HG03025 (cell line): ENCODE measurements around the gene LAPTM4A.

Experiments used
- ATAC-seq: cut with Tn5 transposase; IDR thresholded peaks from one replicate; pipeline ENCODE4 v1.9.1; 2021; ENCODE audit warnings: mild to moderate bottlenecking, moderate library complexity; ENCODE audit not compliant: unreplicated experiment, low FRiP score

The LAPTM4A gene

GRCh38 chr2:19989667-19990415 lies 61.6 kb downstream of the LAPTM4A start, which contains the start of gene WDR35:
WDR35 (minus strand) TSS chr2:19990105; CDS start chr2:19990015, 90 bp downstream.
- ATAC-seq, result peak; percentile 92

- ATAC-seq, result no peak
Measured at GRCh38 chr2:19989342-19989666, 62.1 kb downstream of the LAPTM4A start.

- ATAC-seq, result no peak
Measured at GRCh38 chr2:19988600-19988999, 62.8 kb downstream of the LAPTM4A start.

- peak; percentile 71 for ATAC-seq
Measured at GRCh38 chr2:19987936-19988335, 63.5 kb downstream of the LAPTM4A start.
